Fibroblast of the aortic adventitia (primary cell): ENCODE data around the gene RFK. TPM values are rescaled to one million over a fixed set of nuclear protein-coding genes. Genes with fewer than 3 reads are reported as not detected.
A peak's percentile ranks its signal among the peaks of the same experiment; 100 is the strongest.

Experiments used
- DNase-seq: peaks from one replicate; pipeline ENCODE4 v3.0.0-alpha.2; 2010; ENCODE audit warnings: low read depth
- H3K4me3 ChIP-seq: 2 replicates; pipeline ENCODE4 v1.5.1; 2011; ENCODE audit warnings: low read depth, mild to moderate bottlenecking, control low read depth, low read length, moderate library complexity
- CTCF ChIP-seq: IDR thresholded peaks from 2 replicates; pipeline ENCODE4 v1.5.1; 2011; ENCODE audit warnings: mild to moderate bottlenecking, low read length, control low read depth, inconsistent platforms; ENCODE audit not compliant: insufficient read depth
- total RNA-seq: library from RNA; depleted of rRNA; stranded (reverse); fragments of >200 nt; gene quantifications from 2 replicates; pipeline ENCODE4 v1.2.3, GENCODE V29; 2012; ENCODE audit warnings: low replicate concordance

RFK gene
- total RNA-seq, 1 donor = 28.7 TPM

GRCh38 chr9:76419782-76420380 is 25.7 kb upstream of the RFK start:
- H3K4me3 ChIP-seq = no peak overlapping the region
- peak; percentile 56 for TF ChIP-seq CTCF
- DNase-seq = peak; percentile 29

GRCh38 chr9:76417394-76417793 is 23.2 kb upstream of the RFK start:
- TF ChIP-seq CTCF = no peak
- no peak for DNase-seq
- H3K4me3 ChIP-seq = no peak overlapping the region

GRCh38 chr9:76415731-76416130 is 21.5 kb upstream of the RFK start:
- no peak for TF ChIP-seq CTCF
- DNase-seq = peak; percentile 85
- no peak overlapping the region for H3K4me3 ChIP-seq

GRCh38 chr9:76415154-76415553 is 20.9 kb upstream of the RFK start:
- no peak overlapping the region for H3K4me3 ChIP-seq
- TF ChIP-seq CTCF = no peak
- DNase-seq = no peak

GRCh38 chr9:76414661-76415060 is 20.4 kb upstream of the RFK start:
- peak; percentile 81 for DNase-seq
- no peak for TF ChIP-seq CTCF
- H3K4me3 ChIP-seq = no peak overlapping the region

GRCh38 chr9:76413658-76414057 is 19.4 kb upstream of the RFK start:
- H3K4me3 ChIP-seq = no peak overlapping the region
- no peak for DNase-seq
- TF ChIP-seq CTCF = no peak

- no peak overlapping the region for H3K4me3 ChIP-seq
- TF ChIP-seq CTCF = no peak
- DNase-seq = no peak
These were observed 18.4 kb upstream of the RFK start for GRCh38 chr9:76412638-76413037.
